HG03066 (cell line): ENCODE data around the gene SDHA.

Experiments
- ATAC-seq: cut with Tn5 transposase; IDR thresholded peaks from one replicate; pipeline ENCODE4 v1.9.1; 2021; ENCODE audit warnings: low read depth; ENCODE audit not compliant: unreplicated experiment

SDHA gene

DNA sequence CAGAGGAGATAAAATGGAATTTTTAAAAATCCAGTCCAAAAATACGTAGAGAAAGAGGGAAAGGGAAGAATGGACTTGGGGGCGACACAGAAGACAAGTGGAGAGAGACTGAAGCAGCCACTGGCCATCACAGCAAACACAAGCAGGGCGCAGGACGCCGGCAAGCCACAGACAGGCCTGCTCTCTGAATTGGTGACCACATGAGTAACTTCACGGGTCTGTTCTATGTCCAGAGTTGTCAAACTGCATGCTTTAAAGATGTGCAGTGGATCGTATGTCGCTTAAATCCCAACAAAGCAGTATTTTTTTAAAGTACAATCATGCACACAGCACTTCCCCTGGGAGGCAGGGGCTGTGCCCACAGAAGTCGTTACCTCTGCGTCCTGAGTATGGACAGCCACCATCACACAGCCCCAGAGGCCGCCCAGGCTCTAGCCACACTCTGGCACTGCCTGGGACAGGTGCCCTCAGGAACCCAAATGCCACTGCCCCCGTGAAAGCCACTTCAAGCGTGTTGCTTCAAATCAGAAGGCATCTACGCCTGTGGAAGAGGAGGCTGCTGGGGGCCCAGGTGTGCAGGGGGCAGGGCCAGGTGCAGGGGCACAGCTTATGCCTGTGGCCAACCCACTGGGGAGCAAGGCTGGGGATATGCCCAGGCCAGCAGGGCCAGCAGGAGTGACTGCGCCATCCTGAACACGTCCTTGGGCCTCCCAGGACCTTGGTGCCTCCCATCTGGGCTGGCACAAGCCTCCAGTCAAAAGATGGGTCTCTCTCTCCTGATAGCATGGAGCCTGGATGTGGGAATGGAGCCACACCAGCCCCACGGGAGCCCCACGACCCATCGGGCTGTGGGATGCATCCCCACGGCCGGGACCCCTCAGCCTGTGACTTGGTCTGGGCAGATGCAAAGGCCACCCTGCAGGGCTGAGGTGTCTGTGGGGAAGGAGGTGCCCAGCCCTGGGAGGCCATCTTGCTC is 32.7 kb upstream of the SDHA start:
- ATAC-seq, result no peak

DNA sequence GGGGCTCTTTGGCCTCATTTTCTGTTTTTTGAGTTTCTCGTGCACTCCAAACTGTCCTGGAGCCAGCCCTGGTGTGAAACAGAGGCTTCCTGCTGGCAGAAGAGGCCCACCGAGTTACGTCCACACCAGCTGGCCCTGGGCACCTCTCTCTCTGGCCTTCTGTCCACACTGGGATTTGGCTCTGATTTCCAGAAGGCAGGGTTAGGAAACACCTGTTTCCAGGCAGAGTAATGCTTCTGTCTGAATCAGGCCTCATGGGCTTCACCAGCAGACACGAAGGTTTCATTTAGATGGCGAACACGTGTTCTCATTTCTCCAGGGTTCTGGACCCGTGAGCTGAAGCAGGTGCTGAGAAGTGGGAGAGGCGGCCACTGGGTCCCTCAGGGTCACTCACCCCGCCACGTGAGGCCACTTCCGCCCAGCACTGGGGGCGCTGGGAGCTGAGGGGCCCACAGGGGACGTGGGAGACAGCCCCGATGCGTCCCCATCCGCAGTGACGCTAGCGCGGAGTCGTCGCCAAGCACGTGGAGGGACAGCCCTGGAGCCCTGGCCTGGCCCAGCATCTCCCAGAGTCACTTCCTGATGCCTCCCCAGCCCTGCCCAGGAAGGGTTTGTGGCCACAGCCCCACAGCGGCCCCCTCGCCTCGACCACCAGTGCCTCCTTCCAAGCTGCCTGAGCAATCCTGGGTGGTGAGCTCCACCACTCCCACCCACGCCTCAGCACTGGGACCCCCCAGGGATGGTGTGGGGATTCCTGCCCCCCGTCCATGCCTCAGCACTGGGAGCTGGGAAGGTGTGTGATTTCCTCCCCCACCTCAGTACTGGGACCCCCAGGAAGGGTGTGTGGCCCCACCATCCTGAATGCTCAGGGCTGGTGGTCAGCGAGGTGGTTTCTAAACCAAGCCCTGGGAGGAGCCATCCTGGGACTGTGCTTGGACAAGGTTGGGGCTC is 31.8 kb upstream of the SDHA start:
- ATAC-seq, result no peak

DNA sequence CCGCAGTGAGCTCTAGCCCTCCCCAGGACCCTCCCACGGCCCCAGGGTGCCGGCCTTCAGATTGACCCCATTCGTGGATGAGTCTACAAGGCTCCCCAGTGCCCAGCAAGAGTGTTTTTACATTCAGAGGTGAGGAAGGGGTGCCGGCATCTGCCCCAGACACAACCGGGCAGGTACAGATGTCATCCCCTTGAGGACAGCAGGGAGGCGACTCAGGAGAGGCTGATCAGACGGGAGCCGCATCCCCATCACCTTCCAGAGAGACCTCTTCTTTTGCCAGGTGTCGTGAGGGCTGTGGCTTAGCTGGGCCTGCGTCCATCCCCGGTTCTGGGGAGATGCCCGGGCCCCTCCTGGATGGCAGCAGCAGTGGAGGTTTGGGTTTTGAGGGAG is 31.1 kb upstream of the SDHA start:
- ATAC-seq, result no peak

DNA sequence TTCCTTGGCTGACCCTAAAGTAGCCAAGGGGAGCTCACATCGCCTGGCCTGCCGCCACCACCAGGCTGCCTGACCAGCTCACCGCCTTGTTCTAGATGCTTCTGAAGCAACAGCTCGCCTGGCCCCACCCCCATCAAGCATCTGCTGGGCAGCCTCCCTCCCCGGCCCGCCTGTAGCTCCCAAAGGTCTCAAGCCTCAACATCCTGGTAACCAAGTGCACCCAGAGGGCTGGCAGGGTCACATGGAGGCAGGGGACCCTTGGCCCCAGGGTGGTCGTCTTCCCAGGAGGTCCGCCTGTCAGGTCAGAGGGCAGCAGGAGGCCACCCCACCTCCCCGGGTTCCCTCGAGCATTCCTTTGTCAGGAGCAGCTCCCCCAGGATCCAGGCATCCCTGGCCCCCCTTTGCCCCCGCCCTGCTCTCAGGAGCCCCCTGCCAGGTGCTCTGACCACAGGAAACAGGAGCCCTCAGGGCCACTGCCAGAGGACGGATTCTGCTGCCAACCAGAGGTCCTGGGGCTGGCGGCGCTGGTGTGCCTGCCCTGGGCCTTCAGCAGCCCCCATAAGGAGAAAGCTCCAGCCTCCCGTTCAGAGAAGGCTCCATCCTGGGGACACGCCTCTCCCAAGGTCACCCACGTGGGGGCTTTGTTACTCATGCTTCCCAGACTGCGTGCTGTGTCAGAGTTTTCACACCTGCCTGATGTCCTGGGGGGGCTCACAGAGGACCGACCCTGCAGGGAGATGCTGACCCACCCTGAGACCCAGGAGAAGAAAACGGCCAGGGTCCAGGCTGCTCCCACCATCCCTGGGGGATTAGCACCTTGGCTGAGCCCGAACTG is 30.3 kb upstream of the SDHA start:
- no peak for ATAC-seq

DNA sequence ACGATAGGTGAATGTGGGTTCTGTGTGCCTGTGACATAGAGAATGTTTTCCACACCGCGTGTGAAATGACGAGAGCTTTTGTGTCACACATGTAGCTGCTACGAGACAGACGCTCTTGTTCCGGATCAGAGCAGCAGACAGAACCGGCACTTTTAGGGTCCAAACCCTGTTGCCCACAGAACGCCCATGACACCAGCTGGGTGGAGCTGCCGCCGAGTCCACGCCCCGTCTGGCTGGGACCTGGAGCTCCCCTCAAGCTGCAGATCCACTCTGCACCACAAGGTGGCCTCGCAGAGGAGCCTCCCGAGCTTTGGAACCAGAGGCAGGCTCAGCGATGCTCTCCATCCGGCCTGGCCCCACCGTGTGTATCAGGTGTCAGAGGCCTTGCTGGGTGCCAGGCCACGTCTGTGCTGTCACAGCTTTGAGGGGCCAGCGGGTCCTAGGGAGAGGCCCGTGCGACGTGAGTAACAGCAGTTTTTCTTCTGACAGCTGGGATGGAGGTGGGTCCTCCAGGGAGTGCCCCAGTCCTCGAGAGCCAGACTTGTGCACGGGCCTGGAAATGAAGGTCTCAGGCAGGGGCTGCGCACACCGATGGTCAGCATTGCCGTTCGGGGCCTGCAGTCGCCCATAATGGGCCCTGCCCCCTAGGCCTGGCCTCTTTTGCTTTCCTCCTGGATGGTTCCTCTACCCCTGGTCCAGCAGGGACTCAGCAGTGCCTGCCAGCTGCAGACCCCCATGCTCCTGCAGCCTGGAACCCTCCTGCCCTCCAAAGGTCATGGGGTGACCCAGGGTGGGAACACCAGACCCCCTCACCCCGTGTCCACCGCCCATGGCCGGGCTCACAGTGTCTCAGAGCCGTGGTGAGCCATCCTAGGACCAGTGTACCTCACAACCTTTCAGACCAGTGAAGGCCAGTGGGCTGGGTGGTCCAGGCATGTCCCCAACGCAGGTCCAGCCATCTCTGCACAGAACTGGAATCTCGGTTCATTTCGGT is 29.3 kb upstream of the SDHA start:
- peak; percentile 78 for ATAC-seq

DNA sequence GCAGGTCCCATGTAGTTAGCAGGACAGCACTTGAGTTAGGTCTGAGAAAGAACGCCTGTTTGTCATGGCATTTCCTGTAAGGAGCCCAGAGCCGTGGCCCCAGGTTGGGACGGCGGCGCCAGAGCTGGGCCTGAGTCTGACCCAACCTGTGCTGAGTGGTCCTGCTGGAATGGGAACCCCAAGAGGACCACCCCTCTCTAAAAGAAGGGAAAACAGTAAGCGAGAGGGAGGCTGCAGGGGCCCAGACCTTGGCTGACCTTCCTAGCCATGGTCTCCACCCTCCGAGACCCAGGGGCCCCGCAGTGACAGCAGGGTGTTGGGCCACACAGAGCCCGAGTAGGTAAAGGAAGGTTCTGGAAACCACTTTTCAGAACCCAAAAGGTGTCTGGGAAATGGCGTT is 28.6 kb upstream of the SDHA start:
- no peak for ATAC-seq

DNA sequence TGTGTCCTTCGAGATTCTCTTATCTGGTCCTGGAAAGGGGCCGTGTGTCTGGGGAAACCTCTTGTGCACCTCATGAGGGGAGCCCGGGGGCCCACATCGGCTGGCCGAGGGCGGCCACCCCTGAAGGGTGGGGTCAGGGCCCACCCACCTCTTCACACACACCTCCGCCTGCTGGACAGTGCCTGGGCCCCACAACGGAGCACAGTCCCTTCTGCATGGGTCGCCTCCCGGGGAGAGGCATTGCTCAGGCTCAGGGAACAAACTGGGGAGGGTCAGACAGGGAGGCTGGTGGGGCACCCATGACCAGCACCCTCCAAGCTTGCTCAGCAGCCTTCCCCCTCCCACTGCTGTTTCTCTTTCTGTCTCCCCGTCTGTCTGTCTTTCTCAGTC is 28.1 kb upstream of the SDHA start:
- ATAC-seq, result no peak

DNA sequence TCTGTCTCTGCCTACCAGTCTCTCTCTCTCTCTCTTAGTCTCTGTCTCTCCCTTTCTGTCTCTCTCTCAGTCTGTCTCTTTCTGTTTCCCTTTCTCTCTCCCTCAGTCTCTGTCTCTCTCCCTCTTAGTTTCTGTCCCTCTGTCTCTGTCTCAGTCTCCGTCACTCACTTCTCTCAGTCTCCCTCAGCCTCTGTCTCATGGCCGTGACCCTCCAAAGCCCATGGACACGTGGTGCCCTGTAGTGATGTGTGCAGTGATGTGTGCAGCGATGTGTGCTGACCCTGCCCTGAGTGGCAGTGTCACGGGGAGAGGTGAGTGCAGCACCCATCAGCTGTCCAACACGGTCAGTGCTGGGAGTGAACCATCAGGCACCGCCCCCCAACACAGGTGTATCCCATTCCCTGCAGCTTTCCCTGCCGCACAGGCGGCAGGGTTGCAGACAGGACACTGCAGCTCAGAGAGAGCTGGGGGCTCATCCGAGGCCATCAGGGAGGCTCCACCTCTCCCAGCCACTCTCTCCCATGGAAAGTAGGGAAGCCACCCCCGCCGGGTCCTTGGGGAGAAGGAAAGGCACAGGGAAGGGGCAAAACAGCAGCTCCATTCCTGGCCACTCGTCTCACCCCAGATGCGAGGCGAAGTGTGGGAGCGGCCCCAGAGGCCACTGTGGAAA is 27.6 kb upstream of the SDHA start:
- no peak for ATAC-seq

DNA sequence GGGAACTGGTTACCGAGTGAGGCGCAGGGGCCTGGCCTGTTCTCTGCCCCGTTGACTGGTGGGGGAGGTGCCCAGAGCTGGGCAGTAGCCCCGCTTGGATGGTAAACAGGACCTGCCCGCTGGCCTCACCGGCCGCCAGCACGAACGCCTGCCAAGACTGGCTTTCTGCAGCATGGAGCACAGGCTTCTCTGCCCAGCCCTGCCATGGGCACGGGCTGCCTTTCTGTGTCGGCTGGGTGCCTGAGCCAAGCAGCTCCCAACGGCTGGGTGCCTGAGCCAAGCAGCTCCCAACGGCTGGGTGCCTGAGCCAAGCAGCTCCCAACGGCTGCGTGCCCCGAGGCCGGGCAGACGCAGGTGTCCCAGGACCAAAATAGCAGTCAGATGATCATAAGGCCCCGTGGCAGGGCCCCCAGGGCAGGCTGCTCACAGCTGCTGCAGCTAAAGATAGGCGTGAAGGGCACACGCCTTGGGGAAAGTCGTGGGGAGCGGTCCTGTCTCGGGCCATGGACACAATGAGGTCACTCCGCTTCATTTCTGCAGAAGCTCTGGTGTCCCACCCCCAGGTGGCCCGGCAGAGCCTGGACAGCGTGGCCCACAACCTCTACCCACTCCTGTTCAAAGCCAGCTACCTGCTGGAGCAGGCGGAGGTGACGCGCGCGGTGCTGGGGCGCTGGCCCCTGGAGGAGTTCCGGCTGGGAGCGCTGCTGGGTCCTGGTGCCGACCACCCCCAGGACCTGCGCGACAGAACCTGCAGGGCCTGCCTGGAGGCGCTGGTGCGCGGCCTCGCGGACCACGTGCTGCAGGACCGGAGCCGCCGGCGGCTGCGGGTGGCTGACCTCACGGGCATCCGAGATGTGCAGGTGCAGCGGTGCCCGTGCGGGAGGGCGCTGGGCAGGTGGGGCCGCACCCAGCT is 26.8 kb upstream of the SDHA start, which contains the start of gene LRRC14B:
TSS of gene LRRC14B (plus strand) at position 460 of the 913 bp plus-strand sequence. CDS start at position 504, 44 bp downstream.
- no peak for ATAC-seq

DNA sequence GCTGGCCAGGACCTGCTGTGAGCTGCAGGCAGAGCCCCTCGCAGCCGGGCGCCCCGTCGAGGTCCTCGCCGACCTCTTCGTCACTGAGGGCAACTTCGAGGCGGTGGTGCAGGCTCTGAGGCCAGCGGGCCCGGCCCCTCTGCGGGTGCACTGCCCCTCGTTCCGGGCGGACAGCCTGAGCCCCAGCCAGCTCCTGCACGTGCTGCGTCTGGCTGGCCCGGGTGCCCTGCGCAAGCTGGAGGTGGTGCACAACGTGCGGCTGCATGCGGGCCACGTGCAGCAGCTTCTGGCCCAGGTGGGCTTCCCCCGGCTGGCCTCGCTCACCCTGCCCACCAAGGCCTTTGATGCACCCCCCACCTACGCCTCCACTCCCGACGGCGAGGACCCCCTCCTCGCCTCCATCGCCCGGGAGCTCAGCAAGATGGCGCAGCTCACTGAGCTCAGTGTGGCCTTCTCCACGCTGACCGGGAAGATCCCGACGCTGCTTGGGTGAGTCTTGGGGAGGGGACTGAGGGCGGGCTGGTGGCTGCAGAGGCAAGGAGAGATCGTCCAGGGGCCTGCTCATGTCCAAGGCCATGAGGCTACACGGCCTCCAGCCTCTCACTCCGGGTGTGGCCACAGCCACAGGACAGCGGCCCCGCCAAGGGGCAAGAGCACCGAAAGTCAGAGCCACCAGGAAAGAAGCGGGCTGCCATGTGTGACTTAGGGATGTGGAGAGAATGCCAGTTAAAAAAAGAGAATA is 26.0 kb upstream of the SDHA start:
- no peak for ATAC-seq

DNA sequence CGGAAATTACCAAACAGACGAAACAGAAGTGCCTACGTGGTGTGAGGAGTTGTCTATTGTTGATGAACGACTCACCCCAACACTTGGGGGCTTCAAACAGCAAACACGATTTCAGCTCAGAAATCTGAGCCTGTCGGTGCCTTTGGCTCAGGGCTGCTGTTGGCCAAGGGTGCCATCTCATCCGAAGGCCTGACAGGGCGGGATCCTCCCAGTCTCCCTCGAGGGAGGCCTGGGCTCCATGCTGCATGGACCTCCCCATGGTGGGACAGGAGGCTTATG is 25.5 kb upstream of the SDHA start:
- no peak for ATAC-seq

DNA sequence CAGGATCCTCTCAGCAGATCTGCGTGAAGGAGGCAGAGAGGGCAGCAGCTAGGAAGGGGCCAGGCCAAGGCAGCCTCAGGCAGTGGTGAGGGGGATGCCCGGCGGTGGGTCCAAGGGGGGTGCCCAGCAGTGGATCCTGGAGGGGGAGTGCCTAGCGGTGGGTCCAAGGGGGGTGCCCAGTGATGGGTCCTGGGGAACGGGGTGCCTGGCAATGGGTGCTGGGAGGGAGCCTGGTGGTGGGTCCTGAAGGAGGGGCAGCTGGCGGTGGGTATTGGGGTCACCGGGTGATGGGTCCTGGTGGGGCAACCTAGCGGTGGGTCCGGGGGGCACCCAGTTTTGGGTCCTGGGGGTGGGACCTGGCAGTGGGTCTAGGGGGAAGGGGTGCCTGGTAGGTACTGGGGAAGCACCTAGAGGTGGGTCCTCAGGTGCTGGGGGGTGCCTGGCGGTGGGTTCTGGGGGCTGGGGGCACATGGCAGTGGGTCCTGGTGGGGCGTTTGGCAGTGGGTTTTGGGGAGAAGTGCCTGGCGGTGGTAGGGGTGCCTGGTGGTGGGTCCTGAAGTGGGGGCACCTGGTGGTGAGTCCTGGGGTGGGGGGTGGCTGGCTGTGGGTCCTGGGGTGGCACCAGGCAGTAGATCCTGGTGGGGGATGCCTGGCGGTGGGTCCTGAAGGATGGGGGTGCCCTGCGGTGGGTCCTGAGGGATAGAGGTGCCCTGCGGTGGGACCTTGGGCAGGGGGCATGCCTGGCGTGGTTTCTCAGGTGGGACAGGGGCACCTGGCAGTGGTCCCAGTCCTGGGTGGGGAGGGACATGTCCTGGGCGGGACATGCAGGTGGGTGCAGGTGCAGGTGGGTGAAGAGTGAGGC is 24.9 kb upstream of the SDHA start:
- no peak for ATAC-seq

DNA sequence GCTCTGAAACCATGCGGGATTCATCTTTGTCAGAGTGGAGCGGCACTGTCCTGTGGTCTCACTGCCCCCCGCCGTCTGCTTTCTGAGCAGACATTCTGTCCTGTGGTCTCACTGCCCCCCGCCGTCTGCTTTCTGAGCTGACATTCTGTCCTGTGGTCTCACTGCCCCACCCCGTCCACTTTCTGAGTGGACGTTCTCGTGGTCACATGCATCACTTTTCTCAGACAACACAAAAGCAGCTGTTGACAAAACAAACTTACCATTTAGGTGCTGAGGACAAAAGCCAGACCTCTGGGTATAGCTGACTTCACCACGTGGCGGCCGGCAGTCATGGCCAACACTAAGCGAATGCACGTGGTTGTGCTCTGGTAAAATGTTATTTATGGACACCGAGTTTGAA is 24.0 kb upstream of the SDHA start:
- no peak for ATAC-seq

DNA sequence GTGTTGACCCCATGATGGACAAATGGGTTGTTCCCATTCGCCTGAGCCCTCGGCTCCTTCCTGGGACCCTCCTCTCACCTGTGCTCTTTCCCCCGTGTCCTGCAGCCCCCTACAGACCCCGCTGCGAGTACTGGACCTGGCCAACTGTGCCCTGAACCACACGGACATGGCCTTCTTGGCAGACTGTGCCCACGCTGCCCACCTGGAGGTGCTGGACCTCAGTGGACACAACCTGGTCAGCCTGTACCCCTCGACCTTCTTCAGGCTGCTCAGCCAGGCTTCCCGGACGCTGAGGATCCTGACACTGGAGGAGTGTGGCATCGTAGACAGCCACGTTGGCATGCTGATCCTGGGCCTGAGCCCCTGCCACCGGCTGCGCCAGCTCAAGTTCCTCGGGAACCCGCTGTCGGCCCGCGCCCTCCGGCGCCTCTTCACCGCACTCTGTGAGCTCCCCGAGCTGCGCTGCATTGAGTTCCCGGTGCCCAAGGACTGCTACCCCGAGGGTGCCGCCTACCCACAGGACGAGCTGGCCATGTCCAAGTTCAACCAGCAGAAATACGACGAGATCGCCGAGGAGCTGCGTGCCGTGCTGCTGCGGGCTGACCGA is 23.4 kb upstream of the SDHA start:
- ATAC-seq, result no peak

DNA sequence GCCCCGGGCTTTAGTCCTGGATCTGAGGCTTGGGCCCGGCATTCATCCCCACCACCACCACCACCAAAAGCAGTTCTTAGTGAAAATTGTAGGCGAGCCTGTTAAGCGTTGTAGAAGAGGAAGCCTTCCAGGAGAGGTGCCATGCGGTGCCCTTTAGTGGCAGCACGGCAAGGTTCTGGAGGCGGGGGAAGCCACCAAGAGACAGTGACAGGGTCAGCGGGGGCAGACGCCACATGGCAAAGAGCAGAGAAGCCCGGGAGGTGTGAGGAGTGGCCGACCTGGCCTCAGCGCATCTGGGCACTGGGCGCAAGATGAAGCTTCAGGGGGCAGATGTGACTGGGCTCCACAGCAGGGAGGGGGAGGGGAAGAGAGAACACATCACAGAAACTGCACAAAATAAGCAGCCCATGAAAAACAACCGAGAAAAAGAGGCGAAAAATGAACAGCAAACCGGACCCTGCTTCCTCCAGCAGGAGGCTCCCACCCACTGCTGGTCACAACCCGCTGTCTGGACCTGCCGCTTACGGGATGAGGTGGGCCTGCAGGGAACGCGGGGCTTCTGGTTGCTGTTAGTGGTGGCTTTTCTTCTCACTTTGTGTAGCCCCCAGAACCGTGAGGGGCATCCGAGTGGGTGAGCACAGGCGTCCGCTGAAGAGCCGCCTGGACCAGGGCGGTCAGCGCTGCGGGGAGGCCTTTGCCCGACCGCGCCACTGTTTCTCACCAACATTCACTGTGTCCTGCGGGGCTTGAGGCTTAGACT is 22.5 kb upstream of the SDHA start:
- no peak for ATAC-seq
